CD4-positive, alpha-beta T cell treated with Interleukin-15 for 4 hours (primary cell): ENCODE data around the gene TIFAB.

ENCODE experiments used
- DNase-seq: peaks from one replicate; pipeline ENCODE4 v3.0.0-alpha.2; 2020; ENCODE audit warnings: low spot score

The TIFAB gene

DNA sequence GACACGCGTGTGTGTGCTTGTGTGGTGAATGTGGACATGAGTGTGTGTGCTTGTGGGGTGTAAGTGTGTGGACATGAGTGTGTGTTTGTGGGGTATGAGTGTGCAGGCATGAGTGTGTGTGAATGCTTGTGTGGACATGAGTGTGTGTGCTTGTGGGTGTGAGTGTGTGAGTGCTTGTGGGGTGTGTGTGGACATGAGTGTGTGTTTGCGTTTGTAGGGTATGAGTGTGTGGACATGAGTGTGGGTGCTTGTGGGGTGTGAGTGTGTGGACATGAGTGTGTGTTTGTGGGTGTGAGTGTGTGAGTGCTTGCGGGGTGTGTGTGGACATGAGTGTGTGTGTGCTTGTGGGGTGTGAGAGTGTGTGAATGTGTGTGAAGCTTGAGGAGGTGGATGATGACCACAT is 29.8 kb upstream of the TIFAB start:
- DNase-seq: no peak

DNA sequence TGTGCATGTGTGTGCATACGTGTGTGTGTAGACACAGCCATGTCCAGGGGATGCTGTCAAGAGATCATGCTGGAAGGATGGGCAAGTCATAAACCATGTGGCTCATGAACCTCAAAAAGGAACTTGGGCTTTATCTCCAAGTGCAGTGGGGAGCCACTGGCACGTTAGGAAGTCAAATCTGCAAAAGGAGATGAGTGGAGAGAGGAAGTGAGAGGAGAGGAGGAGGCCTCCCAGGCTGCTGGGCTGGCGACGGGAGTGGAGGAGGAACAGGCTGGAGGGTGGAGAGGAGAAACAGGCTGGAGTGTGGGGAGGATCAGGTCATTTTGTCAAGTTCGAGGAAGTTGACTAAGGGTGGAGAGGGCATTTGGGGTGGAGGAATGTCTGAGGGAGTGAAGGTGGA is 29.2 kb upstream of the TIFAB start:
- no peak for DNase-seq

- DNase-seq: no peak
Observed at GRCh38 chr5:135480511-135480910, 28.4 kb upstream of the TIFAB start.

DNA sequence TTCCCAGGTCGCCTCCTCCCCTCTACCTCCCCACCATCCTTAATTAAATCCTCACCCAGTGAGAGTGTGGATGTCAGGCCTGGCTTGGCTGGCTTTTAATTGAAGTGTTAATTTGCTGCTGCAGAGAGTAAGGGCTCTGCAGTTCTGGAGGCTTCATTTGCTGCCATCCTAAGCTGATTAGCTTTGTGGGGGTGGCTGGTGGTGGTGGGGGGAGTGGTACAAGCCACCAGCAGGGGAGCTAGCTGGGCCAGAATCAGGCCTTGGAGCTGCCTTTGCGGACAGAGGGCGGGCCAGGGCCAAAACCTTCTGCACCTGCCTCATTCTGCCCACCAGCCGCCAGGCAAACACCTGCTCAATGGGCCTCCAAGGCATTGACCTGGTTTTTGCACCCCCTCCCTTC is 26.8 kb upstream of the TIFAB start:
- DNase-seq: no peak

DNA sequence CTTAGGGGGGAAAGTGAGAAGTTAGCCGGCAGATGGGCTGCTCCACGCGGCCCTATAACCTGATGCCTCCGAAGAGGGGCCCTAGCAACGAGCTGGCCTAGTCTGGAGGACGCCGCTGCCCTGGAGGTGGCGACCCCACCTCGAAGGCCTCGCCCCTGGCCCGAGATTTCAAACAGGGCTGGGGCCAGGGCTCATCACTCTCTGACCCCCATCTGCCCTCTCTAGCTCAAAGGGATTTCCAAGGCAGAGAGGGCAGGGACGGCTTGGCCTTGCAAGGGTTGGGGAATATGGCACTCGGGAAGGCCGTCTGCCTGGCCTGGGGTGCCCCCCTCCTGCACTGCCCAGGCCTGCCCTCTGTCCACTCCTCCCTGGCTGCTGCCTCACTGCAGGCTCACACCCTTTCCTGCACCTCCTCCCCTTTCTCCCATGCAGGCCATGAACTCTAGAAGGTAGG is 25.5 kb upstream of the TIFAB start:
- no peak for DNase-seq

- no peak for DNase-seq
Observed at GRCh38 chr5:135476615-135477581, 24.7 kb upstream of the TIFAB start.

DNA sequence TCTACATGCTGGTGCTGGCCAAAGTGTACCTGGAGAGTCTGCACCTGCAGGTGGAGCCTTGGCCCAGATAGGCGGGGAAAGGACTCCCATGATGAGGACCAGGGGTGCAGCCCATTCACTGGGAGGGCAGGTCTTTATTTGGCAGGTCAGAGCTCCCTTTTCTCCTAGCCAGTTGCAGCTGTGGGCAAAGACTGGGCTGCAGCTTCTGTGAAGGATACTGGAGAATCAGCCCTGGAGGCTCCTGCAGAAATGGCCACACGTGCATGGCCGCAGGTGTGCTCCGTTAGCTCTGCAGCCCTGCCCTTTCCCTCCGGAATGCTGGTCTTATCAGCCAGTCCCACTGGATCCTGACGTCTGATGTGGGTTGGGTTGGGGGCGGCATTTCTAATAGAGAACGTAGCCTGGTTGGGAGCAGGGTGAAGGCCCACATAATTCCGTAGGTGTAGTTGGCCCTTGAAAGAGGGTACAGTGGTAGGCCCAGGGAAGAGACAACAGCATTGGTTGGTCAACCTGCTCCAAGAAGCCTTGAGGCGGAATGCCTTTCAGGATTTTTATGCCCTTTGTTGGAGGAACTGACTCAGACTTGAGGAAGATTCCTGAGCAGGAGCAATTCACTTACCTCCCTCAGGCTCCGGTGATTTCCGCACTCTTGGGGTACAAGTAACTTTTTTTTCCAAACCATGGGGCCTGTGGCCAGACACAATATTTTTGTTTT is 22.0 kb upstream of the TIFAB start:
- DNase-seq: no peak

DNA sequence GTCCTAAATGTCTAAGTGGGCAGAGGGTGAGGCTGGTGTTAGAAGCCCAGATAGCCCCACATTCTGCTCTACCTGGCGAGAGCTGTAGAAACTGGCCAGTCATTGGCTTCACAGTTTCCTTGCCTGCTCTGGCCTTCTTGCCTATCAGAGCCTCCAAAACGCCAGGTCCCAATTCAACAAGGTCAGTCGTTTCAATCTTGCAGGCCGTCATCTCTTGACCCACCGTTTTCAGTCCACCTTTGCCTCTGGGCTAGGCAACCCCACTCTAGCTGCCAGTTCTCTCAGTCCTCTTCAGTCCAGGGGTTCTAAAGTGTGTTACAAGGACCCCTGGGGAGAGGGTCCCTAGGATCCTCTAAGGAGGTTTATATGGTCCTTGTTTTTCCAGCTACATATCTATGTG is 20.0 kb upstream of the TIFAB start:
- no peak for DNase-seq

- DNase-seq: no peak
Observed at GRCh38 chr5:135471726-135472125, 19.6 kb upstream of the TIFAB start.

DNA sequence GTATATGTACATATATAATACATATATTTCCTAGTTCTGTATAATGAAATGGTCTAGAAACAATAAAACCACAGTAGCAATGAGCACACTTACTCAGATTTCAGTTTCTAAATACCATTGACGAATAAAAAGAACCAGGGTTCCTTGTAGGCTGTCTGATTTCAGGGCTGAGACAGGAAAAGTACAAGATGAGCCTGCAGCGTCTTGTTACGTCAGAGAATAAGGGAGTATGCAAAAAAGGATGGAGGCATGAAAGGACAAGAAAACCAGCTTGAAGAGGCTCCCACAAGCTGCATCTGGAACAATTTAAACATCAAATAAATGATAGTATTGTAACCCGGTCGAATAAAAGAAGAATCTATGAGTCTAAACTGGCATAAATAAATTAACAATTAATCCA is 17.8 kb upstream of the TIFAB start:
- no peak for DNase-seq

GRCh38 chr5:135468541-135468940 is 16.4 kb upstream of the TIFAB start:
- no peak for DNase-seq

DNA sequence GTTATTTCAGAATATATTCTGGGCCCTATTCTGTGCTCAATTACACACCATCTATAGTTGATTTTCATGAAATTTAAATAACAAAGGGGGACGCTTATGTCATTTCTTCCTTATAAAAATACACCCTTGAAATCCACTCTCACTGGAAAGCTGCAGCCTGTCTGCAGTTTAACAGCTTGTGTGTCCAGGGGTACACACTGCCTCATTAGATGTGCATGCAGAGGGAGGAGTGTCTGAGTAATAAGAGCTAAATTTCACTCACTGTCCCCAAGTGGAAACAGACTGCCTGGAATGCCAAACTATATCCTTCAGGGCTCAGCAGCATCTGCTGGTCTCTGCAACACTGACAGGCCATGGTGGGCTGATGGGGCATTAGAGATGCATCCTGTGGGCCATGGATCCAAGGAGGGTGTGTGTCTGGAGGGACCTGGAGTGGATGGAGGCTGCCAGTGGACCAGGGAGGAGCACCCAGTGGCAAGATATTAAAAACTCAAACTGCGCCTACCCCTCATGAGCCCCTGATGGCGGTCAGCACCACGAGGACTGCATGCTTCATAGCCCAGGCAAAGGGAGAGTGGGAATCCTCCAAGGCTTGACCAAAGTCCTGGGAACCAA is 15.8 kb upstream of the TIFAB start:
- DNase-seq: no peak

- no peak for DNase-seq
Observed at GRCh38 chr5:135467051-135467625, 15.0 kb upstream of the TIFAB start.

DNA sequence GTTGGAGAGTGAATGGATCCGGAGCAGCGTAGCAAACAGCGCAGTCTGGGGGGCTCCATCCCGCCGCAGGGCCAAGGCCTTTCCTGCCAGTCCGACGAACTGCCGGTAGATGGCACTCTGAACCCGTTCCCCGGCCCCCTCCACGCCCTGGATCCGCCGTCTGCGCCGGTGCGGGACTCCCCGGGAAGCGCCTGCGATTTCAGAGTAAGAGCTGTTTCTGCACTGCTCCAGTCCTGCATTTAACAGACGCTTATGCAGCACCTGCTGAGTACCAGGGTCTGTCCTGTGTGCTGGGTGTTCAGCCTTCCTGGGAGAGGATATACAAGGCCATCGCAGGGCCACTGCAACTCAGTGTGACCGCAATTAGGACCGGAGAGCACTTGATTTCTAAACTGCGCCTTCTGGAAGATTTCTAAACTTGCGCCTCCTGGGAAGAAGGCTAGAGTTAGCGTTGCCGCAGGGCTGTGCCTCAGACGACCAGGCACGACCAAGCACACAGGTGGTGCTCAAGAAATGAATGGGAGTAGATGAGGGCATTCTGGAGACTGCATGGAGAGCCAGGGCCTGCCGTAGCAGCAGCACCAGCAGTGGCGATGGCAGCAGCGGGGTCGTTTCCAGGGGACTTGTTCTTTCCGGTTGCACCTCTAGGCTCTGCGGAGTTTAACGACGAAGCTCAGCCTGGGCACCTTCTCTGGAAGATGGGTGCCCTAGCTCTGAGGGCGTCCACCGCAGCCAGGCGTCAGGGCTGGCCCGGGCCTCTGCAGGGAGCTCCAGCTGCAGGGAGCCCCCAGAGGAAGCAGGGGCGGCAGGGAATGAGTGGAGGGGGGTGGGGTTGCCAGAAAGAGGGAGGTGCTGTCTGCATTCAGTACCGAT is 14.3 kb upstream of the TIFAB start:
- peak; percentile 39 for DNase-seq

DNA sequence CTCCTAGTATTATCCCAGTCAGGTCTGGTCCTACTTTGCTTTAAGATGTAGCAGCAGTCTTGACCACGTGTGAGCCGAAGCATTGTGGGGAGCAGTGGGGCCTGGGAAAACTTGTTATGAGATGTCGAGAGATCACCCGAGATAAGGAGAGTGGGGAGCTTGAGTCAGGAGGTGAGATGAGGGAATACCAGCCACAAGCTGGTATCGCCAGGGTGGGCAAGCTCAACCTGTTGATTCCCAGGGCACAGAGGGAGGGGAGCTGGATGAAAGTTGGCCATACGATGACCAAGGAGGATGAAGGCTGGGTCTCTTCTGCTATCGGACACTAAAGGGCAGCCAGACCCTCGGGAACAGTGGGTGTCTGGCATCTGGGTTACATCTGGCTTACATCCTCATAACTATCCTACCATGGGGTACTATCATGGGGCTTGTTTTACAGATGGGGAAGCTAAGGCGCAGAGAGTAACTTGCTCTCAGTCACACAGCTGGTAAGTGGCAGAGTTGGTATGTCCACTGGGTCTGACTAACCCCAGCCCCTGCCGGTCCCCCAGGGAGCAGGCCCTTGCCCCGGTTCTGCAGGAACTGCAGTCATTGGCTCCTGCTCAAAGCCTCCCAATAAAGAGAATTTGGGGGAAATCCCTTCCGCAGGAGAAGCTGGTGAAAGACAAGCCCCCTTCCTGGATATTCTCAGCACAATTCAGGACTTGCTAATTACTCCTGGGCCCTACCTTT is 13.4 kb upstream of the TIFAB start:
- DNase-seq: no peak

DNA sequence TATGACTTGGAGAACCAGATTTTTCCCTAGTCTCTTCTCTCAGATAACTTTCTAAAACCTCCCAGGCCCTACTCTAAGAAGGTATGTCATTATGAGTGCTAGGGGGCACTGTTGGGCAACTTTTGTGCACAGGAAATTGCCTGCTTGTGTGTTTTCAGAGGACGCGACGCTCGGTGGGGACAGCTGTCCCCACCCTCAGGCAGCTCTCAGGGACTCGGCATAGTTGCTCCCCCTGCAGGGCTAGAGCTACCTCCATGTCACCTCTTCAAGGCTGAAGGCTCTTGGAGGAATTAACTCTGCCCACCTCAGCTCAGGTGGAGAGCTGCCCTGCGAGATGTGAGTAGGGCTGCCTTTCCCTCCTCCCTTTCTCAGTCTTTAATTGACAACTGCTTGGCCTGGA is 10.2 kb upstream of the TIFAB start:
- peak; percentile 37 for DNase-seq

- DNase-seq: no peak
Observed at GRCh38 chr5:135461481-135462151, 9.5 kb upstream of the TIFAB start.

- no peak for DNase-seq
Observed at GRCh38 chr5:135460246-135461033, 8.3 kb upstream of the TIFAB start.

DNA sequence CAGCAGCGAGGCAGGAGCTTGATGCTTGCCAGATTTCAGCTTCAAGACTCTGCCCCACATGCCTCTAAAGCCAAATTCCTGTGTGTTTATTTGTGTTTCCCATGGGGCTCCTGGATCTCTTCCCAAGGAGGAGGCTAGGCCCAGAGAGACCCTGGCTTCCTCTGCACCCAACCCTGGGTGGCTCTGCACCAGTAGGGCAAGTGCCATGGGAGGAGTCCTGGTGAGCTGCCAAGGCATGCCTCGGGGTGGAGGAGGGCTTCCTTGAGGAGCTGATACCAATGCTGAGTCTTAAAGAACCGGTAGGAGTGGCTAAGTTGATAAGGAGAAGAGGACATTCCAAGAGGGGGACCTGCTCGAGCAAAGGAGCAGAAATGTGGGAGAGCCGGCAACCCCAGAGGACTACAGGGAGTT is 6.8 kb upstream of the TIFAB start:
- DNase-seq: no peak
